ENCODE measurements around the gene TMPRSS12.

DNA sequence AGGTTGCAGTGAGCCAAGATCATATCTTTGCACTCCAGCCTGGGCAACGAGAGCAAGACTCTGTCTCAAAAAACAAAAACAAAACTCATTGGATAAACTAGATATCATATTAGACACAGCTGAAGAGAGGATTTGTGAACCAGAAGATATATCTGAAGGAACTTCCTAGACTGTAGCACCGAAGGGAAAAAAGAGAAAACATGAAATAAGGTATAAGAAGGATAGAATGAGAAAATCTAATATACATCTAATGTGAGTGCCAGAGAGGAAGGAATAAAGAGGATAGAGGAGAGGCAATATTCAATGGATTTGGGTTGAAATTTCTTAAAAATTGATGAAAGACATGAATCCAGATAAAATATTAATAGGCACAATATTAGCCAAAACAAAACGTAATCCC is 22.5 kb downstream of the TMPRSS12 start:
- no peak for TF ChIP-seq NFRKB (IDR thresholded peaks at IDR 0.05)
- no peak for TF ChIP-seq ELF4 (IDR thresholded peaks at IDR 0.05)
- TF ChIP-seq BHLHE40 (IDR thresholded peaks at IDR 0.05; ENCODE audit: borderline replicate concordance), result no peak
- TF ChIP-seq FOXK2 (IDR thresholded peaks at IDR 0.05), result no peak
- TF ChIP-seq FOXM1 (IDR thresholded peaks at IDR 0.05; ENCODE audit: borderline replicate concordance), result no peak
- TF ChIP-seq FOXA1 (IDR thresholded peaks at IDR 0.05), result no peak
- TF ChIP-seq SUZ12 (IDR thresholded peaks at IDR 0.05), result no peak
- TF ChIP-seq TARDBP (IDR thresholded peaks at IDR 0.05), result no peak
- no peak for TF ChIP-seq HDGF (IDR thresholded peaks at IDR 0.05; ENCODE audit: borderline replicate concordance)
- no peak for TF ChIP-seq ARNT (IDR thresholded peaks at IDR 0.05)
- TF ChIP-seq CTBP1 (IDR thresholded peaks at IDR 0.05; ENCODE audit: borderline replicate concordance), result no peak
- no peak for TF ChIP-seq ZNF384 (IDR thresholded peaks at IDR 0.05)
- TF ChIP-seq, protein P1, sequence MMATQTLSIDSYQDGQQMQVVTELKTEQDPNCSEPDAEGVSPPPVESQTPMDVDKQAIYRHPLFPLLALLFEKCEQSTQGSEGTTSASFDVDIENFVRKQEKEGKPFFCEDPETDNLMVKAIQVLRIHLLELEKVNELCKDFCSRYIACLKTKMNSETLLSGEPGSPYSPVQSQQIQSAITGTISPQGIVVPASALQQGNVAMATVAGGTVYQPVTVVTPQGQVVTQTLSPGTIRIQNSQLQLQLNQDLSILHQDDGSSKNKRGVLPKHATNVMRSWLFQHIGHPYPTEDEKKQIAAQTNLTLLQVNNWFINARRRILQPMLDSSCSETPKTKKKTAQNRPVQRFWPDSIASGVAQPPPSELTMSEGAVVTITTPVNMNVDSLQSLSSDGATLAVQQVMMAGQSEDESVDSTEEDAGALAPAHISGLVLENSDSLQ (IDR thresholded peaks at IDR 0.05), result no peak
- TF ChIP-seq SP1 (IDR thresholded peaks at IDR 0.05), result no peak

All from HEK293T (cell line).